GM23338 (cell line): ENCODE data around the gene ENTPD8. TPM values are rescaled to one million over a fixed set of nuclear protein-coding genes. Genes with fewer than 3 reads are reported as not detected.

ENCODE experiments used
- ATAC-seq: fragments of 200-7000 bp; cut with Tn5 transposase; 3 replicates; pipeline ENCODE4 v1.9.1; 2020
- DNase-seq: peaks from one replicate; pipeline ENCODE4 v3.0.0-alpha.2; 2015; ENCODE audit warnings: low spot score
- H2AFZ ChIP-seq: fragments of 200-600 bp; sonication (generic); 2 replicates; pipeline ENCODE4 v1.8.0; 2016; ENCODE audit warnings: antibody characterized with exemption, mild to moderate bottlenecking, moderate library complexity
- H3F3A ChIP-seq: fragments of 200-600 bp; sonication (generic); replicated peaks from 2 replicates; pipeline ENCODE4 v1.8.0; 2017; ENCODE audit warnings: antibody characterized with exemption, mixed run types, low read depth
- H3K27ac ChIP-seq: fragments of 200-600 bp; sonication (generic); 2 replicates; pipeline ENCODE4 v1.6.1; 2016; ENCODE audit warnings: low read depth
- H3K27me3 ChIP-seq: fragments of 200-600 bp; sonication (generic); 2 replicates; pipeline ENCODE4 v1.8.0; 2016; ENCODE audit warnings: mild to moderate bottlenecking, mixed run types, moderate library complexity; ENCODE audit not compliant: insufficient read depth
- H3K36me3 ChIP-seq: fragments of 200-600 bp; sonication (generic); 2 replicates; pipeline ENCODE4 v1.8.0; 2016; ENCODE audit warnings: mild to moderate bottlenecking; ENCODE audit not compliant: insufficient read depth
- H3K4me1 ChIP-seq: fragments of 200-600 bp; sonication (generic); 2 replicates; pipeline ENCODE4 v1.8.0; 2016; ENCODE audit warnings: mild to moderate bottlenecking, moderate library complexity; ENCODE audit not compliant: insufficient read depth
- H3K4me2 ChIP-seq: fragments of 200-600 bp; sonication (generic); 2 replicates; pipeline ENCODE4 v1.7.1; 2017; ENCODE audit warnings: mixed run types
- H3K4me3 ChIP-seq: fragments of 200-600 bp; sonication (generic); 2 replicates; pipeline ENCODE4 v1.6.1; 2016; ENCODE audit warnings: mixed run types
- H3K79me2 ChIP-seq: fragments of 200-600 bp; sonication (generic); replicated peaks from 2 replicates; pipeline ENCODE4 v1.8.0; 2017; ENCODE audit warnings: mild to moderate bottlenecking; ENCODE audit not compliant: insufficient read depth
- H3K9me2 ChIP-seq: fragments of 200-600 bp; sonication (generic); 2 replicates; pipeline ENCODE4 v1.8.0; 2017; ENCODE audit not compliant: insufficient read depth
- H4K20me1 ChIP-seq: fragments of 200-600 bp; sonication (generic); replicated peaks from 2 replicates; pipeline ENCODE4 v1.8.0; 2017; ENCODE audit warnings: mild to moderate bottlenecking; ENCODE audit not compliant: insufficient read depth
- H3K27ac Mint-ChIP-seq: 2 replicates; pipeline ENCODE4 v1.8.0; 2020; ENCODE audit warnings: inconsistent platforms, mild to moderate bottlenecking, moderate library complexity, mixed read lengths
- H3K27me3 Mint-ChIP-seq: 3 replicates; pipeline ENCODE4 v1.8.0; 2022; ENCODE audit warnings: low read depth, mild to moderate bottlenecking, moderate library complexity, mixed read lengths, inconsistent platforms; ENCODE audit not compliant: insufficient read depth, poor library complexity
- H3K36me3 Mint-ChIP-seq: 3 replicates; pipeline ENCODE4 v1.8.0; 2021; ENCODE audit warnings: low read depth, mild to moderate bottlenecking, inconsistent platforms, moderate library complexity, mixed read lengths
- H3K4me1 Mint-ChIP-seq: 3 replicates; pipeline ENCODE4 v1.8.0; 2020; ENCODE audit warnings: mild to moderate bottlenecking, inconsistent platforms, mixed read lengths
- H3K4me3 Mint-ChIP-seq: 3 replicates; pipeline ENCODE4 v1.8.0; 2021; ENCODE audit warnings: moderate library complexity, mild to moderate bottlenecking, inconsistent platforms, mixed read lengths
- H3K9me3 Mint-ChIP-seq: 3 replicates; pipeline ENCODE4 v1.8.0; 2020; ENCODE audit warnings: moderate library complexity, mild to moderate bottlenecking, inconsistent platforms, mixed read lengths
- CREB1 ChIP-seq: fragments of 250-450 bp; sonication (Bioruptor Pico); IDR thresholded peaks from 2 replicates; pipeline ENCODE4 v1.5.0; 2020; ENCODE audit warnings: low read depth, mild to moderate bottlenecking, moderate library complexity
- EZH2 ChIP-seq: fragments of 200-600 bp; sonication (generic); IDR thresholded peaks from one replicate; pipeline ENCODE4 v1.8.0; 2017; ENCODE audit warnings: antibody characterized with exemption, mild to moderate bottlenecking, low read depth; ENCODE audit not compliant: unreplicated experiment
- EZH2phosphoT487 ChIP-seq: fragments of 200-600 bp; sonication (generic); IDR thresholded peaks from one replicate; pipeline ENCODE4 v1.8.1; 2018; ENCODE audit warnings: antibody characterized with exemption; ENCODE audit not compliant: unreplicated experiment
- JUNB ChIP-seq: IDR thresholded peaks from one replicate; pipeline ENCODE4 v1.6.1; 2016; ENCODE audit warnings: antibody characterized with exemption; ENCODE audit not compliant: unreplicated experiment
- NANOG ChIP-seq: IDR thresholded peaks from 2 replicates; pipeline ENCODE4 v1.6.1; 2016; ENCODE audit warnings: antibody characterized with exemption, borderline replicate concordance
- POLR2AphosphoS5 ChIP-seq: IDR thresholded peaks from 2 replicates; pipeline ENCODE4 v1.6.1; 2016; ENCODE audit warnings: antibody characterized with exemption, low read depth
- STAT1 ChIP-seq: IDR thresholded peaks from one replicate; pipeline ENCODE4 v1.6.1; 2016; ENCODE audit warnings: antibody characterized with exemption; ENCODE audit not compliant: unreplicated experiment
- ZNF114 ChIP-seq: fragments of 250-450 bp; sonication (Bioruptor Pico); IDR thresholded peaks from 2 replicates; pipeline ENCODE4 v1.5.0; 2020; ENCODE audit warnings: mild to moderate bottlenecking, moderate library complexity
- ZNF331 ChIP-seq: fragments of 250-450 bp; sonication (Bioruptor Pico); IDR thresholded peaks from 2 replicates; pipeline ENCODE4 v1.5.0; 2020; ENCODE audit warnings: low read depth, mild to moderate bottlenecking, moderate library complexity
- polyA plus RNA-seq: library from polyadenylated mRNA; unstranded; fragments of >200 nt; fragmentation: Nextera tagmentation; extraction: Ambion mirVana; gene quantifications from 2 replicates; pipeline ENCODE4 v1.2.1, GENCODE V29; 2016
- total RNA-seq: library from RNA; depleted of rRNA; stranded (reverse); fragments of >200 nt; shearing (Covaris generic); gene quantifications from 2 replicates; pipeline ENCODE4 v1.2.3, GENCODE V29; 2014
- TF ChIP-seq, protein P1 (sequence below), 2 experiments: fragments of 200-600 bp in 1 of 2; sonication (generic) in 1 of 2; conservative IDR thresholded peaks; 2 replicates each; pipeline versions ENCODE4 v1.5.1 to v1.6.1; 2016 to 2017; ENCODE audit warnings: antibody characterized with exemption in 2 of 2, low read depth in 2 of 2, mild to moderate bottlenecking in 2 of 2, moderate library complexity in 1 of 2
- TF ChIP-seq, protein P2 (sequence below): IDR thresholded peaks from 2 replicates; pipeline ENCODE4 v1.6.1; 2016; ENCODE audit warnings: antibody characterized with exemption
- TF ChIP-seq, protein P3 (sequence below): IDR thresholded peaks from one replicate; pipeline ENCODE4 v1.6.1; 2018; ENCODE audit warnings: antibody characterized with exemption; ENCODE audit not compliant: unreplicated experiment
- TF ChIP-seq, protein P4 (sequence below): fragments of 250-450 bp; sonication (Bioruptor Pico); IDR thresholded peaks from 2 replicates; pipeline ENCODE4 v1.5.0; 2020; ENCODE audit warnings: mild to moderate bottlenecking, moderate library complexity

Gene ENTPD8
- total and polyA plus RNA-seq, 2 experiments from 2014 or later = 0.42 to 0.89 TPM

DNA sequence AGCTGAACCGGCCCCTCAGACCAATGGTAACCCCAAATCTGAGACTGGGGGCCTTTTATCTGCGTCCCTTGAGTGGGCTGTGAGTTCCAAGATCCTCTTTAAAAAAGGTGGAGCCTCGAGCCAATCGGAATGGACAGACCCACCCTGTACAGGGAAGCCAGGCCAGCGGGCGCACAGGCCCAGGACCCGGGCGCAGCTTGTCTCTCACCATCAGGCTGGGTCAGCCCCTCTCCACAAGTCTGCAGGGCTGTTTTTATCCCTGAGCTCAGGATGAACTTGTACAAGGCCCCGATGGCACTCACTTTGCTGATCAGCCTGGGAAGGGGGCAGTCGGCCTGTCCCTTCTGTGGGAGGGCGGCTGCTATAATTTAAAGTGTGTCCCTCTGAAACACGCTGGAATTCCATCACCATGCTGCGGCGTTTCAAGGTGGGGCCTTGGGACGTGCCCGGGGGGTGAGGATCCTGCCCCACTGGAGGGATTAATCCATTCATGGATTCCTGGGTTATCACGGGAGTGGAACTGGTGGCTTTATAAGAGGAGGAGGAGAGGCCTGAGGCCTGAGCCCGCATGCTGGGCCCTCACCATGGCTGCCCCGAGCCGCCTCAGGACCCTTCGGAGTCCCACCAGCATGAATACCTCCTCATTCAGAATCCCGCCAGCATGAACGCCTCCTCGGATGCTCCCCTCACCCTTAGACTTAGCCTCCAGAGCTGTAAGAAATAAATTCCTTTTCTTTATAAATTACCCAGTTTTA, 32.3 kb downstream of the ENTPD8 start:
- H4K20me1 ChIP-seq = peaks cover 5% of the 10 kb centered on the region
- no peak overlapping the region for H3K4me3 Mint-ChIP-seq
- H3F3A ChIP-seq = 0 out of 2 replicates have a peak, but pooled peaks cover 3% of the 10 kb centered on the region
- TF ChIP-seq, protein P1, sequence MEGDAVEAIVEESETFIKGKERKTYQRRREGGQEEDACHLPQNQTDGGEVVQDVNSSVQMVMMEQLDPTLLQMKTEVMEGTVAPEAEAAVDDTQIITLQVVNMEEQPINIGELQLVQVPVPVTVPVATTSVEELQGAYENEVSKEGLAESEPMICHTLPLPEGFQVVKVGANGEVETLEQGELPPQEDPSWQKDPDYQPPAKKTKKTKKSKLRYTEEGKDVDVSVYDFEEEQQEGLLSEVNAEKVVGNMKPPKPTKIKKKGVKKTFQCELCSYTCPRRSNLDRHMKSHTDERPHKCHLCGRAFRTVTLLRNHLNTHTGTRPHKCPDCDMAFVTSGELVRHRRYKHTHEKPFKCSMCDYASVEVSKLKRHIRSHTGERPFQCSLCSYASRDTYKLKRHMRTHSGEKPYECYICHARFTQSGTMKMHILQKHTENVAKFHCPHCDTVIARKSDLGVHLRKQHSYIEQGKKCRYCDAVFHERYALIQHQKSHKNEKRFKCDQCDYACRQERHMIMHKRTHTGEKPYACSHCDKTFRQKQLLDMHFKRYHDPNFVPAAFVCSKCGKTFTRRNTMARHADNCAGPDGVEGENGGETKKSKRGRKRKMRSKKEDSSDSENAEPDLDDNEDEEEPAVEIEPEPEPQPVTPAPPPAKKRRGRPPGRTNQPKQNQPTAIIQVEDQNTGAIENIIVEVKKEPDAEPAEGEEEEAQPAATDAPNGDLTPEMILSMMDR (conservative IDR thresholded peaks at IDR 0.05; ENCODE audit: low read depth in 2 of 2) = no peak
- TF ChIP-seq, protein P2, sequence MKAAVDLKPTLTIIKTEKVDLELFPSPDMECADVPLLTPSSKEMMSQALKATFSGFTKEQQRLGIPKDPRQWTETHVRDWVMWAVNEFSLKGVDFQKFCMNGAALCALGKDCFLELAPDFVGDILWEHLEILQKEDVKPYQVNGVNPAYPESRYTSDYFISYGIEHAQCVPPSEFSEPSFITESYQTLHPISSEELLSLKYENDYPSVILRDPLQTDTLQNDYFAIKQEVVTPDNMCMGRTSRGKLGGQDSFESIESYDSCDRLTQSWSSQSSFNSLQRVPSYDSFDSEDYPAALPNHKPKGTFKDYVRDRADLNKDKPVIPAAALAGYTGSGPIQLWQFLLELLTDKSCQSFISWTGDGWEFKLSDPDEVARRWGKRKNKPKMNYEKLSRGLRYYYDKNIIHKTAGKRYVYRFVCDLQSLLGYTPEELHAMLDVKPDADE = no peak
- TF ChIP-seq ZNF114 (CRISPR knock-in tag) (no peak), STAT1 (no peak), JUNB (no peak), ZNF331 (CRISPR knock-in tag) (no peak), EZH2phosphoT487 (no peak), EZH2 (no peak), POLR2AphosphoS5 (no peak), CREB1 (CRISPR knock-in tag) (no peak), NANOG (no peak)
- TF ChIP-seq, protein P3, sequence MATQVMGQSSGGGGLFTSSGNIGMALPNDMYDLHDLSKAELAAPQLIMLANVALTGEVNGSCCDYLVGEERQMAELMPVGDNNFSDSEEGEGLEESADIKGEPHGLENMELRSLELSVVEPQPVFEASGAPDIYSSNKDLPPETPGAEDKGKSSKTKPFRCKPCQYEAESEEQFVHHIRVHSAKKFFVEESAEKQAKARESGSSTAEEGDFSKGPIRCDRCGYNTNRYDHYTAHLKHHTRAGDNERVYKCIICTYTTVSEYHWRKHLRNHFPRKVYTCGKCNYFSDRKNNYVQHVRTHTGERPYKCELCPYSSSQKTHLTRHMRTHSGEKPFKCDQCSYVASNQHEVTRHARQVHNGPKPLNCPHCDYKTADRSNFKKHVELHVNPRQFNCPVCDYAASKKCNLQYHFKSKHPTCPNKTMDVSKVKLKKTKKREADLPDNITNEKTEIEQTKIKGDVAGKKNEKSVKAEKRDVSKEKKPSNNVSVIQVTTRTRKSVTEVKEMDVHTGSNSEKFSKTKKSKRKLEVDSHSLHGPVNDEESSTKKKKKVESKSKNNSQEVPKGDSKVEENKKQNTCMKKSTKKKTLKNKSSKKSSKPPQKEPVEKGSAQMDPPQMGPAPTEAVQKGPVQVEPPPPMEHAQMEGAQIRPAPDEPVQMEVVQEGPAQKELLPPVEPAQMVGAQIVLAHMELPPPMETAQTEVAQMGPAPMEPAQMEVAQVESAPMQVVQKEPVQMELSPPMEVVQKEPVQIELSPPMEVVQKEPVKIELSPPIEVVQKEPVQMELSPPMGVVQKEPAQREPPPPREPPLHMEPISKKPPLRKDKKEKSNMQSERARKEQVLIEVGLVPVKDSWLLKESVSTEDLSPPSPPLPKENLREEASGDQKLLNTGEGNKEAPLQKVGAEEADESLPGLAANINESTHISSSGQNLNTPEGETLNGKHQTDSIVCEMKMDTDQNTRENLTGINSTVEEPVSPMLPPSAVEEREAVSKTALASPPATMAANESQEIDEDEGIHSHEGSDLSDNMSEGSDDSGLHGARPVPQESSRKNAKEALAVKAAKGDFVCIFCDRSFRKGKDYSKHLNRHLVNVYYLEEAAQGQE = no peak
- TF ChIP-seq, protein P4, sequence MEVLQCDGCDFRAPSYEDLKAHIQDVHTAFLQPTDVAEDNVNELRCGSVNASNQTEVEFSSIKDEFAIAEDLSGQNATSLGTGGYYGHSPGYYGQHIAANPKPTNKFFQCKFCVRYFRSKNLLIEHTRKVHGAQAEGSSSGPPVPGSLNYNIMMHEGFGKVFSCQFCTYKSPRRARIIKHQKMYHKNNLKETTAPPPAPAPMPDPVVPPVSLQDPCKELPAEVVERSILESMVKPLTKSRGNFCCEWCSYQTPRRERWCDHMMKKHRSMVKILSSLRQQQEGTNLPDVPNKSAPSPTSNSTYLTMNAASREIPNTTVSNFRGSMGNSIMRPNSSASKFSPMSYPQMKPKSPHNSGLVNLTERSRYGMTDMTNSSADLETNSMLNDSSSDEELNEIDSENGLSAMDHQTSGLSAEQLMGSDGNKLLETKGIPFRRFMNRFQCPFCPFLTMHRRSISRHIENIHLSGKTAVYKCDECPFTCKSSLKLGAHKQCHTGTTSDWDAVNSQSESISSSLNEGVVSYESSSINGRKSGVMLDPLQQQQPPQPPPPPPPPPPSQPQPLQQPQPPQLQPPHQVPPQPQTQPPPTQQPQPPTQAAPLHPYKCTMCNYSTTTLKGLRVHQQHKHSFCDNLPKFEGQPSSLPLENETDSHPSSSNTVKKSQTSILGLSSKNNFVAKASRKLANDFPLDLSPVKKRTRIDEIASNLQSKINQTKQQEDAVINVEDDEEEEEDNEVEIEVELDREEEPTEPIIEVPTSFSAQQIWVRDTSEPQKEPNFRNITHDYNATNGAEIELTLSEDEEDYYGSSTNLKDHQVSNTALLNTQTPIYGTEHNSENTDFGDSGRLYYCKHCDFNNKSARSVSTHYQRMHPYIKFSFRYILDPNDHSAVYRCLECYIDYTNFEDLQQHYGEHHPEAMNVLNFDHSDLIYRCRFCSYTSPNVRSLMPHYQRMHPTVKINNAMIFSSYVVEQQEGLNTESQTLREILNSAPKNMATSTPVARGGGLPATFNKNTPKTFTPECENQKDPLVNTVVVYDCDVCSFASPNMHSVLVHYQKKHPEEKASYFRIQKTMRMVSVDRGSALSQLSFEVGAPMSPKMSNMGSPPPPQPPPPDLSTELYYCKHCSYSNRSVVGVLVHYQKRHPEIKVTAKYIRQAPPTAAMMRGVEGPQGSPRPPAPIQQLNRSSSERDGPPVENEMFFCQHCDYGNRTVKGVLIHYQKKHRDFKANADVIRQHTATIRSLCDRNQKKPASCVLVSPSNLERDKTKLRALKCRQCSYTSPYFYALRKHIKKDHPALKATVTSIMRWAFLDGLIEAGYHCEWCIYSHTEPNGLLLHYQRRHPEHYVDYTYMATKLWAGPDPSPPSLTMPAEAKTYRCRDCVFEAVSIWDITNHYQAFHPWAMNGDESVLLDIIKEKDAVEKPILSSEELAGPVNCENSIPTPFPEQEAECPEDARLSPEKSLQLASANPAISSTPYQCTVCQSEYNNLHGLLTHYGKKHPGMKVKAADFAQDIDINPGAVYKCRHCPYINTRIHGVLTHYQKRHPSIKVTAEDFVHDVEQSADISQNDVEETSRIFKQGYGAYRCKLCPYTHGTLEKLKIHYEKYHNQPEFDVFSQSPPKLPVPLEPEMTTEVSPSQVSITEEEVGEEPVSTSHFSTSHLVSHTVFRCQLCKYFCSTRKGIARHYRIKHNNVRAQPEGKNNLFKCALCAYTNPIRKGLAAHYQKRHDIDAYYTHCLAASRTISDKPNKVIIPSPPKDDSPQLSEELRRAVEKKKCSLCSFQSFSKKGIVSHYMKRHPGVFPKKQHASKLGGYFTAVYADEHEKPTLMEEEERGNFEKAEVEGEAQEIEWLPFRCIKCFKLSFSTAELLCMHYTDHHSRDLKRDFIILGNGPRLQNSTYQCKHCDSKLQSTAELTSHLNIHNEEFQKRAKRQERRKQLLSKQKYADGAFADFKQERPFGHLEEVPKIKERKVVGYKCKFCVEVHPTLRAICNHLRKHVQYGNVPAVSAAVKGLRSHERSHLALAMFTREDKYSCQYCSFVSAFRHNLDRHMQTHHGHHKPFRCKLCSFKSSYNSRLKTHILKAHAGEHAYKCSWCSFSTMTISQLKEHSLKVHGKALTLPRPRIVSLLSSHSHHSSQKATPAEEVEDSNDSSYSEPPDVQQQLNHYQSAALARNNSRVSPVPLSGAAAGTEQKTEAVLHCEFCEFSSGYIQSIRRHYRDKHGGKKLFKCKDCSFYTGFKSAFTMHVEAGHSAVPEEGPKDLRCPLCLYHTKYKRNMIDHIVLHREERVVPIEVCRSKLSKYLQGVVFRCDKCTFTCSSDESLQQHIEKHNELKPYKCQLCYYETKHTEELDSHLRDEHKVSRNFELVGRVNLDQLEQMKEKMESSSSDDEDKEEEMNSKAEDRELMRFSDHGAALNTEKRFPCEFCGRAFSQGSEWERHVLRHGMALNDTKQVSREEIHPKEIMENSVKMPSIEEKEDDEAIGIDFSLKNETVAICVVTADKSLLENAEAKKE (CRISPR knock-in tag) = no peak
- ATAC-seq (no peak), DNase-seq (no peak)
- H3K36me3 ChIP-seq = no peaks in the 10 kb centered on the region
- no peaks in the 10 kb centered on the region for H3K27me3 ChIP-seq
- no peak overlapping the region for H3K4me2 ChIP-seq
- no peak overlapping the region for H3K27ac ChIP-seq
- no peaks in the 10 kb centered on the region for H3K9me2 ChIP-seq
- no peak overlapping the region for H2AFZ ChIP-seq
- H3K4me1 ChIP-seq = 0 out of 2 replicates have a peak, but pooled peaks cover 3% of the 10 kb centered on the region
- H3K36me3 Mint-ChIP-seq = no peaks in the 10 kb centered on the region
- no peak overlapping the region for H3K4me3 ChIP-seq
- H3K79me2 ChIP-seq = no peaks in the 10 kb centered on the region
- H3K9me3 Mint-ChIP-seq = no peaks in the 10 kb centered on the region
- H3K27ac Mint-ChIP-seq = no peak overlapping the region
- H3K4me1 Mint-ChIP-seq = no peaks in the 10 kb centered on the region; the same call in 1 of the 3 replicates
- peaks cover 2% of the 10 kb centered on the region for H3K27me3 Mint-ChIP-seq
